Spleen (tissue), 7 donors: Measurements from ENCODE around the gene RBBP8NL.

Experiments used
- CTCF ChIP-seq, 11 experiments: fragments of 200-600 bp in 7 of 11; fragments of 450-650 bp in 4 of 11; sonication (generic) in 4 of 11; IDR thresholded peaks in 8 of 11; conservative IDR thresholded peaks in 3 of 11; 1 replicate in 7 of 11; 2 replicates in 4 of 11; pipeline versions ENCODE4 v1.4.0 to v1.8.0; 2016 to 2021; ENCODE audit warnings: antibody characterized with exemption in 11 of 11, inconsistent platforms in 4 of 11, mild to moderate bottlenecking in 1 of 11
- POLR2A ChIP-seq, 3 donors: fragments of 450-650 bp; IDR thresholded peaks; one replicate each; pipeline ENCODE4 v1.5.1; 2017; ENCODE audit warnings: antibody characterized with exemption in 3 of 3, mild to moderate bottlenecking in 1 of 3
- donor health status: DM: no; HTN: no; CAD: no; lungs with moderate emphysema.
- donor health status: DM: no; HTN: no; CAD: no.
- donor health status: DM: no; HTN: no; CAD: no.

DNA sequence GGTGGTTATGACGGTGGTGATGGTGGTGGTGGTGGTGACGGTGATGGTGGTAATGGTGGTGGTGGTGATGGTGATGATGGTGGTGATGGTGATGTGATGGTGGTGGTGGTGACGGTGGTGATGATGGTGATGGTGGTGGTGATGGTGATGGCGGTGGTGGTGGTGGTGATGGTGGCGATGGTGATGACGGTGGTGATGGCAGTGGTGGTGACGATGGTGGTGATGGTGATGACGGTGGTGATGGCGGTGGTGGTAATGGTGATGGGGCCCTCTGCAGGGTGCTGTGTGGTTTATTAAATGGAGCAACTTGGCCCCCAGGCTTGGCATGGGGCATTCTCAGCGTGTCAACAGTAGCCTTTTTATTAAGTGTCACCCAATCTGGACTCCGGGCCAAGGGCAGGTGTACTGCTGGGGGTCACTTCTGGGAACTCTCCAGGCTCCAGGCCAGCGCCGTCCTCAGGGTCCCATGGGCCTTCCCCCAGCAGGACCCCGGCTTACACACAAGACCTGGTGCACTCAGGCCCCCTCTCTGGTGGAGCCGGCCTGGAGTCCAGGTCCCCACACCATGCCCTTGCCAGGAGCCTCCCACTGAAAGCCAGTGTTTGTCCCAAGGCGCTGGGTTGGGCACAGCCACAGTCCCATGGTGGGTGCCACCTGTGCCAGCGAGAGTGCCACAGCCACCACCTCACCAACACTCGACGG lies 29.1 kb downstream of the RBBP8NL start:
- no peak for TF ChIP-seq CTCF (IDR thresholded peaks at IDR 0.05 in 8 of 11, conservative IDR thresholded peaks at IDR 0.05 in 3 of 11)
- TF ChIP-seq POLR2A (IDR thresholded peaks at IDR 0.05) = no peak
